NB4 (cell line): ENCODE results near the gene CXorf65.

Source experiments
- MYC ChIP-seq: IDR thresholded peaks from 2 replicates; pipeline ENCODE4 v1.6.1; 2011; ENCODE audit warnings: low read depth, low read length
- POLR2A ChIP-seq: IDR thresholded peaks from 2 replicates; pipeline ENCODE4 v1.6.1; 2011; ENCODE audit warnings: mild to moderate bottlenecking; ENCODE audit not compliant: insufficient read length; ENCODE audit errors: extremely low read depth
- TF ChIP-seq, protein P1 (sequence below): IDR thresholded peaks from one replicate; pipeline ENCODE4 v1.5.1; 2012; ENCODE audit warnings: low read depth, low read length
- TF ChIP-seq, protein P2 (sequence below): IDR thresholded peaks from 2 replicates; pipeline ENCODE4 v1.6.1; 2011; ENCODE audit warnings: low read depth, low read length

DNA sequence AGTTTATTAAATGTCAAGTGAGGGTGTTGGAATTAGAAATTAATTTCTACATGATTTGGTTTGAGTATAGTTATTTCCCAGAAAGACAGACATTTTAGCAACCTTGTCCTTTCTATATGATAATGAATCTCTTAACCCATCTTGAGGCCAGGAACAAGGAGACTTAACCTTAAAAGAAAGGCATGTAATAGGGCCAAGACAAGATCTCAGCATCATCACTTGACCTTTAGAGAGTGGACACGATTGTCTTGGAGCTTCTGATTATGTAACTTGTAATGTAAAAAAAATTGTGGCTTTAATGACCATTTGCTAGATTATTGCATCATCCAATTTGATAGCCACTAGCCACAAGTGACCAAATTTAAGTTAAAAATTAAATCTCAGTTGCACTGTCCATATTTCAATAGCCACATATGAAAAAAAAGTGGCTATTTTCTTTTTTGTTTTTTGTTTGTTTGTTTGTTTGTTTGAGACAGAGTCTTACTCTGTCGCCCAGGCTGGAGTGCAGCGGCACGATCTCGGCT lies 24.4 kb downstream of the CXorf65 start:
- TF ChIP-seq, protein P1, sequence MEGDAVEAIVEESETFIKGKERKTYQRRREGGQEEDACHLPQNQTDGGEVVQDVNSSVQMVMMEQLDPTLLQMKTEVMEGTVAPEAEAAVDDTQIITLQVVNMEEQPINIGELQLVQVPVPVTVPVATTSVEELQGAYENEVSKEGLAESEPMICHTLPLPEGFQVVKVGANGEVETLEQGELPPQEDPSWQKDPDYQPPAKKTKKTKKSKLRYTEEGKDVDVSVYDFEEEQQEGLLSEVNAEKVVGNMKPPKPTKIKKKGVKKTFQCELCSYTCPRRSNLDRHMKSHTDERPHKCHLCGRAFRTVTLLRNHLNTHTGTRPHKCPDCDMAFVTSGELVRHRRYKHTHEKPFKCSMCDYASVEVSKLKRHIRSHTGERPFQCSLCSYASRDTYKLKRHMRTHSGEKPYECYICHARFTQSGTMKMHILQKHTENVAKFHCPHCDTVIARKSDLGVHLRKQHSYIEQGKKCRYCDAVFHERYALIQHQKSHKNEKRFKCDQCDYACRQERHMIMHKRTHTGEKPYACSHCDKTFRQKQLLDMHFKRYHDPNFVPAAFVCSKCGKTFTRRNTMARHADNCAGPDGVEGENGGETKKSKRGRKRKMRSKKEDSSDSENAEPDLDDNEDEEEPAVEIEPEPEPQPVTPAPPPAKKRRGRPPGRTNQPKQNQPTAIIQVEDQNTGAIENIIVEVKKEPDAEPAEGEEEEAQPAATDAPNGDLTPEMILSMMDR, result no peak
- TF ChIP-seq, protein P2, sequence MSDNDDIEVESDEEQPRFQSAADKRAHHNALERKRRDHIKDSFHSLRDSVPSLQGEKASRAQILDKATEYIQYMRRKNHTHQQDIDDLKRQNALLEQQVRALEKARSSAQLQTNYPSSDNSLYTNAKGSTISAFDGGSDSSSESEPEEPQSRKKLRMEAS, result no peak
- TF ChIP-seq POLR2A (no peak), MYC (no peak)
